HepG2 (cell line): ENCODE data around the gene TAF6. TPM values are rescaled to one million over a fixed set of nuclear protein-coding genes. Genes with fewer than 3 reads are reported as not detected.

Source experiments
- AGO1 ChIP-seq: fragments of 200-400 bp; formaldehyde crosslinking; IDR thresholded peaks from 2 replicates; pipeline ENCODE4 v1.6.1; 2017; ENCODE audit warnings: mild to moderate bottlenecking, low read depth, low read length, moderate library complexity; ENCODE audit not compliant: poor library complexity, severe bottlenecking
- ARNT2 ChIP-seq: sonication (generic); formaldehyde crosslinking; IDR thresholded peaks from 2 replicates; pipeline ENCODE4 v1.8.0; 2022; ENCODE audit warnings: mild to moderate bottlenecking, low read depth, missing genetic modification reagents, moderate library complexity
- DNMT3B ChIP-seq: conservative IDR thresholded peaks from 2 replicates; pipeline ENCODE4 v1.6.1; 2016; ENCODE audit warnings: missing biosample characterization, control low read depth
- HOXA7 ChIP-seq: sonication (generic); formaldehyde crosslinking; IDR thresholded peaks from 2 replicates; pipeline ENCODE4 v1.8.1; 2022; ENCODE audit warnings: mild to moderate bottlenecking, missing genetic modification reagents, moderate library complexity
- NFE2L2 ChIP-seq: fragments of 150-350 bp; IDR thresholded peaks from 2 replicates; pipeline ENCODE4 v1.6.1; 2014; ENCODE audit warnings: low read length
- NR2F6 ChIP-seq, 2 experiments: IDR thresholded peaks; 2 replicates each; pipeline ENCODE4 v1.6.1; 2016; ENCODE audit warnings: antibody characterized with exemption in 1 of 2, mild to moderate bottlenecking in 1 of 2
- PCBP2 ChIP-seq: fragments of 200-400 bp; formaldehyde crosslinking; optimal IDR thresholded peaks from 2 replicates; pipeline ENCODE3; 2018; ENCODE audit warnings: low read length, low read depth; ENCODE audit not compliant: poor library complexity, severe bottlenecking
- SIN3A ChIP-seq: IDR thresholded peaks from 2 replicates; pipeline ENCODE4 v1.6.1; 2011; ENCODE audit warnings: low read depth, mild to moderate bottlenecking, control low read depth, low read length, borderline replicate concordance
- TSC22D2 ChIP-seq: sonication (generic); formaldehyde crosslinking; IDR thresholded peaks from 2 replicates; pipeline ENCODE4 v1.5.1; 2020; ENCODE audit warnings: missing genetic modification reagents, mild to moderate bottlenecking, borderline replicate concordance
- ZBTB7B ChIP-seq: sonication (generic); formaldehyde crosslinking; IDR thresholded peaks from 2 replicates; pipeline ENCODE4 v1.4.0; 2020; ENCODE audit warnings: missing genetic modification reagents
- ZFX ChIP-seq: sonication (generic); formaldehyde crosslinking; IDR thresholded peaks from 2 replicates; pipeline ENCODE4 v1.4.0; 2020; ENCODE audit warnings: mild to moderate bottlenecking, low read depth, missing genetic modification reagents, moderate library complexity
- ZNF432 ChIP-seq: sonication (generic); formaldehyde crosslinking; IDR thresholded peaks from 2 replicates; pipeline ENCODE4 v1.5.0; 2020; ENCODE audit warnings: missing genetic modification reagents, mild to moderate bottlenecking, borderline replicate concordance
- ZNF550 ChIP-seq: sonication (generic); formaldehyde crosslinking; IDR thresholded peaks from 2 replicates; pipeline ENCODE4 v1.4.0; 2020; ENCODE audit warnings: mild to moderate bottlenecking, missing genetic modification reagents, borderline replicate concordance
- ZNF724P ChIP-seq: sonication (generic); formaldehyde crosslinking; IDR thresholded peaks from 2 replicates; pipeline ENCODE4 v1.8.0; 2022; ENCODE audit warnings: missing genetic modification reagents, borderline replicate concordance
- polyA plus RNA-seq, 8 experiments: library from polyadenylated mRNA; depleted of rRNA in 3 of 8; stranded (reverse) in 7 of 8; unstranded in 1 of 8; fragments of >200 nt; fragmentation: Illumina TruSeq in 4 of 8; extraction: Trizol in 4 of 8; gene quantifications; 2 replicates each; pipeline versions ENCODE4 v1.2.1 to v1.2.3, GENCODE V29; 2011 to 2016; ENCODE audit warnings: low read depth in 4 of 8, missing spikeins in 1 of 8, mixed read lengths in 1 of 8; ENCODE audit not compliant: insufficient read depth in 1 of 8
- total RNA-seq, 5 experiments: library from RNA; depleted of rRNA; stranded (reverse); fragments of >200 nt; fragmentation: Illumina TruSeq; extraction: Trizol; gene quantifications; 2 replicates each; pipeline ENCODE4 v1.2.3, GENCODE V29; 2016; ENCODE audit warnings: low read depth in 1 of 5
- TF ChIP-seq, protein P1 (sequence below): sonication (generic); formaldehyde crosslinking; IDR thresholded peaks from 2 replicates; pipeline ENCODE4 v1.5.0; 2020; ENCODE audit warnings: missing genetic modification reagents
- TF ChIP-seq, protein P2 (sequence below): sonication (generic); formaldehyde crosslinking; IDR thresholded peaks from 2 replicates; pipeline ENCODE4 v1.4.0; 2020; ENCODE audit warnings: low read depth, mild to moderate bottlenecking, missing genetic modification reagents
- TF ChIP-seq, protein P3 (sequence below): sonication (generic); formaldehyde crosslinking; IDR thresholded peaks from 2 replicates; pipeline ENCODE4 v1.4.0; 2020; ENCODE audit warnings: missing genetic modification reagents, borderline replicate concordance
- TF ChIP-seq, protein P4 (sequence below): sonication (generic); formaldehyde crosslinking; IDR thresholded peaks from 2 replicates; pipeline ENCODE4 v1.9.0; 2021; ENCODE audit warnings: missing genetic modification reagents, borderline replicate concordance
- TF ChIP-seq, protein P5 (sequence below): sonication (generic); formaldehyde crosslinking; IDR thresholded peaks from 2 replicates; pipeline ENCODE4 v1.4.0; 2020; ENCODE audit warnings: missing genetic modification reagents, mild to moderate bottlenecking, borderline replicate concordance

The TAF6 gene
- total and polyA plus RNA-seq, 2 of the 13 experiments (the other 11 are each of a cell fraction or from before 2014, with no cell fraction given): 12.9 to 18.8 TPM

DNA sequence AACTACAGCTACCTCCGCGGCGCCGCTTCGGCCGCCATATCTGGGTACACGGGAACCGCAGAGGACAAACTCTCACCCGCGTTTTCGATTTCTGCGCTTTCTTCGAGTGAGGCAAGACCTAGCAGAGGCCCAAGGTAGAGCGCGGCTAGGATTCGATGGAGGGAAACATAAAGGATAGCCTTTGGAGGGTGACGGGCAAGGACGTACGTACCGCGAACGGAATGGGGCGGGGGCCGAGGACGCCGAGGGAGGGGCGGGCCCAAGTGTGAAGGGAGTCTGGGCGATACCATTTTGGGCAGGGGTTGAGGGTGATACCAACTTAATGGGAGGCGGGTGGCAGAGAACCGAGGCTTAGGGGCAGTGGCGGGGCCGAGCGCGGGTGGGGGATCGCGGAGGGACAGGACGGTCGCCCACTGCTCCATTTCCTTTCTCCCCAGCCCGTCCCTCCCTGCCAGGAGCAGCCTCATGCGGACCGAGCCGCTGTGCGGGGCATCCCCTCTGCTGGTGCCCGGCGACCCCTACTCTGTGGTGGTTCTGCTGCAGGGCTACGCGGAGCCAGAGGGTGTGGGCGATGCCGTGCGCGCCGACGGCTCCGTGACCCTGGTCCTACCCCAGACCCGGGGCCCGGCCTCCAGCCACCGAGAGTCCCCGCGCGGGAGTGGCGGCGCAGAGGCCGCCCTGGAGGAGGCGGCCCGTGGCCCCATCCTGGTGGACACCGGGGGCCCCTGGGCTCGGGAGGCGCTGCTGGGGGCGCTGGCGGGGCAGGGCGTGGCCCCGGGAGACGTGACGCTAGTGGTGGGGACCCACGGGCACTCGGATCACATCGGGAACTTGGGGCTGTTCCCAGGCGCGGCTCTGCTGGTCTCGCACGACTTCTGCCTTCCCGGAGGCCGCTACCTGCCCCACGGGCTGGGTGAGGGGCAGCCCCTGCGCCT is 8.0 kb upstream of the TAF6 start, which contains the start of gene MBLAC1 (continued):
- TF ChIP-seq AGO1: no peak
- no peak for TF ChIP-seq PCBP2
- TF ChIP-seq, protein P1, sequence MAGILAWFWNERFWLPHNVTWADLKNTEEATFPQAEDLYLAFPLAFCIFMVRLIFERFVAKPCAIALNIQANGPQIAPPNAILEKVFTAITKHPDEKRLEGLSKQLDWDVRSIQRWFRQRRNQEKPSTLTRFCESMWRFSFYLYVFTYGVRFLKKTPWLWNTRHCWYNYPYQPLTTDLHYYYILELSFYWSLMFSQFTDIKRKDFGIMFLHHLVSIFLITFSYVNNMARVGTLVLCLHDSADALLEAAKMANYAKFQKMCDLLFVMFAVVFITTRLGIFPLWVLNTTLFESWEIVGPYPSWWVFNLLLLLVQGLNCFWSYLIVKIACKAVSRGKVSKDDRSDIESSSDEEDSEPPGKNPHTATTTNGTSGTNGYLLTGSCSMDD (CRISPR knock-in tag): no peak
- no peak; the same call in 1 of the 2 replicates for TF ChIP-seq ZBTB7B (CRISPR knock-in tag)
- TF ChIP-seq NFE2L2: no peak
- TF ChIP-seq SIN3A: peak; percentile 9; the same call in 1 of the 2 replicates
- 0 out of 2 replicates have a peak, but pooled peaks have one; percentile 8 for TF ChIP-seq TSC22D2 (CRISPR knock-in tag)
- TF ChIP-seq HOXA7 (CRISPR knock-in tag): no peak
- TF ChIP-seq, protein P2, sequence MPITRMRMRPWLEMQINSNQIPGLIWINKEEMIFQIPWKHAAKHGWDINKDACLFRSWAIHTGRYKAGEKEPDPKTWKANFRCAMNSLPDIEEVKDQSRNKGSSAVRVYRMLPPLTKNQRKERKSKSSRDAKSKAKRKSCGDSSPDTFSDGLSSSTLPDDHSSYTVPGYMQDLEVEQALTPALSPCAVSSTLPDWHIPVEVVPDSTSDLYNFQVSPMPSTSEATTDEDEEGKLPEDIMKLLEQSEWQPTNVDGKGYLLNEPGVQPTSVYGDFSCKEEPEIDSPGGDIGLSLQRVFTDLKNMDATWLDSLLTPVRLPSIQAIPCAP (CRISPR knock-in tag): no peak
- peak; percentile 73 for TF ChIP-seq ZFX
- TF ChIP-seq NR2F6 (IDR thresholded peaks at IDR 0.05): 0 out of 2 replicates have a peak, but pooled peaks have one; percentile 9
- no peak for TF ChIP-seq NR2F6 (CRISPR knock-in tag; IDR thresholded peaks at IDR 0.05)
- no peak for TF ChIP-seq DNMT3B (CRISPR knock-in tag)
- TF ChIP-seq, protein P3, sequence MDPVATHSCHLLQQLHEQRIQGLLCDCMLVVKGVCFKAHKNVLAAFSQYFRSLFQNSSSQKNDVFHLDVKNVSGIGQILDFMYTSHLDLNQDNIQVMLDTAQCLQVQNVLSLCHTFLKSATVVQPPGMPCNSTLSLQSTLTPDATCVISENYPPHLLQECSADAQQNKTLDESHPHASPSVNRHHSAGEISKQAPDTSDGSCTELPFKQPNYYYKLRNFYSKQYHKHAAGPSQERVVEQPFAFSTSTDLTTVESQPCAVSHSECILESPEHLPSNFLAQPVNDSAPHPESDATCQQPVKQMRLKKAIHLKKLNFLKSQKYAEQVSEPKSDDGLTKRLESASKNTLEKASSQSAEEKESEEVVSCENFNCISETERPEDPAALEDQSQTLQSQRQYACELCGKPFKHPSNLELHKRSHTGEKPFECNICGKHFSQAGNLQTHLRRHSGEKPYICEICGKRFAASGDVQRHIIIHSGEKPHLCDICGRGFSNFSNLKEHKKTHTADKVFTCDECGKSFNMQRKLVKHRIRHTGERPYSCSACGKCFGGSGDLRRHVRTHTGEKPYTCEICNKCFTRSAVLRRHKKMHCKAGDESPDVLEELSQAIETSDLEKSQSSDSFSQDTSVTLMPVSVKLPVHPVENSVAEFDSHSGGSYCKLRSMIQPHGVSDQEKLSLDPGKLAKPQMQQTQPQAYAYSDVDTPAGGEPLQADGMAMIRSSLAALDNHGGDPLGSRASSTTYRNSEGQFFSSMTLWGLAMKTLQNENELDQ (CRISPR knock-in tag): no peak
- TF ChIP-seq, protein P4, sequence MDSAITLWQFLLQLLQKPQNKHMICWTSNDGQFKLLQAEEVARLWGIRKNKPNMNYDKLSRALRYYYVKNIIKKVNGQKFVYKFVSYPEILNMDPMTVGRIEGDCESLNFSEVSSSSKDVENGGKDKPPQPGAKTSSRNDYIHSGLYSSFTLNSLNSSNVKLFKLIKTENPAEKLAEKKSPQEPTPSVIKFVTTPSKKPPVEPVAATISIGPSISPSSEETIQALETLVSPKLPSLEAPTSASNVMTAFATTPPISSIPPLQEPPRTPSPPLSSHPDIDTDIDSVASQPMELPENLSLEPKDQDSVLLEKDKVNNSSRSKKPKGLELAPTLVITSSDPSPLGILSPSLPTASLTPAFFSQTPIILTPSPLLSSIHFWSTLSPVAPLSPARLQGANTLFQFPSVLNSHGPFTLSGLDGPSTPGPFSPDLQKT (CRISPR knock-in tag): no peak
- 0 out of 2 replicates have a peak, but pooled peaks have one; percentile 27 for TF ChIP-seq ARNT2 (CRISPR knock-in tag)
- TF ChIP-seq ZNF550 (CRISPR knock-in tag): 0 out of 2 replicates have a peak, but pooled peaks have one; percentile 22
- no peak for TF ChIP-seq ZNF724P (CRISPR knock-in tag)
- no peak for TF ChIP-seq ZNF432
- TF ChIP-seq, protein P5, sequence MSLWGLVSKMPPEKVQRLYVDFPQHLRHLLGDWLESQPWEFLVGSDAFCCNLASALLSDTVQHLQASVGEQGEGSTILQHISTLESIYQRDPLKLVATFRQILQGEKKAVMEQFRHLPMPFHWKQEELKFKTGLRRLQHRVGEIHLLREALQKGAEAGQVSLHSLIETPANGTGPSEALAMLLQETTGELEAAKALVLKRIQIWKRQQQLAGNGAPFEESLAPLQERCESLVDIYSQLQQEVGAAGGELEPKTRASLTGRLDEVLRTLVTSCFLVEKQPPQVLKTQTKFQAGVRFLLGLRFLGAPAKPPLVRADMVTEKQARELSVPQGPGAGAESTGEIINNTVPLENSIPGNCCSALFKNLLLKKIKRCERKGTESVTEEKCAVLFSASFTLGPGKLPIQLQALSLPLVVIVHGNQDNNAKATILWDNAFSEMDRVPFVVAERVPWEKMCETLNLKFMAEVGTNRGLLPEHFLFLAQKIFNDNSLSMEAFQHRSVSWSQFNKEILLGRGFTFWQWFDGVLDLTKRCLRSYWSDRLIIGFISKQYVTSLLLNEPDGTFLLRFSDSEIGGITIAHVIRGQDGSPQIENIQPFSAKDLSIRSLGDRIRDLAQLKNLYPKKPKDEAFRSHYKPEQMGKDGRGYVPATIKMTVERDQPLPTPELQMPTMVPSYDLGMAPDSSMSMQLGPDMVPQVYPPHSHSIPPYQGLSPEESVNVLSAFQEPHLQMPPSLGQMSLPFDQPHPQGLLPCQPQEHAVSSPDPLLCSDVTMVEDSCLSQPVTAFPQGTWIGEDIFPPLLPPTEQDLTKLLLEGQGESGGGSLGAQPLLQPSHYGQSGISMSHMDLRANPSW (CRISPR knock-in tag): 0 out of 2 replicates have a peak, but pooled peaks have one; percentile 15
